Activated T-cell treated with anti-CD3 and anti-CD28 coated beads, Interleukin-2, amount 50 U/mL, for 4 hours (primary cell): ENCODE measurements around the gene STON1. TPM values are rescaled to one million over a fixed set of nuclear protein-coding genes. Genes with fewer than 3 reads are reported as not detected.
"Not testable (repeated sequence)": the region's sequence is repeated elsewhere in the genome, so short reads cannot be mapped to it uniquely, and the experiment has no call there.

ENCODE experiments used
- ATAC-seq, 2 donors: fragments of 200-7000 bp; cut with Tn5 transposase; one replicate each; pipeline ENCODE4 v1.10.0; 2021
- DNase-seq: peaks from one replicate; pipeline ENCODE4 v3.0.0-alpha.2; 2020
- H3K27me3 Mint-ChIP-seq: one replicate; pipeline ENCODE4 v1.8.0; 2021; ENCODE audit warnings: low read depth, mixed read lengths
- H3K36me3 Mint-ChIP-seq: one replicate; pipeline ENCODE4 v1.8.0; 2022; ENCODE audit warnings: mixed read lengths; ENCODE audit not compliant: insufficient read depth
- H3K4me1 Mint-ChIP-seq: one replicate; pipeline ENCODE4 v1.8.0; 2021; ENCODE audit warnings: low read depth, mixed read lengths
- H3K4me3 Mint-ChIP-seq: one replicate; pipeline ENCODE4 v1.8.0; 2021; ENCODE audit warnings: mild to moderate bottlenecking, moderate library complexity, mixed read lengths
- H3K9me3 Mint-ChIP-seq: one replicate; pipeline ENCODE4 v1.8.0; 2021; ENCODE audit warnings: mixed read lengths
- total RNA-seq, 3 donors: library from RNA; stranded (reverse); gene quantifications; one replicate each; pipeline ENCODE4 v1.2.1, GENCODE V29; 2021

STON1 gene
- total RNA-seq, 3 donors from 2014 or later, result 0.46 to 0.76 (median 0.53) TPM

- Mint-ChIP-seq H3K4me1 (no peaks in the 10 kb centered on the region), H3K27me3 (no peaks in the 10 kb centered on the region), H3K9me3 (no peaks in the 10 kb centered on the region), H3K4me3 (no peak overlapping the region), H3K36me3 (no peaks in the 10 kb centered on the region)
- DNase-seq (no peak), ATAC-seq (no peak)
Measured at GRCh38 chr2:48541666-48542389, 11.9 kb downstream of the STON1 start.

DNA sequence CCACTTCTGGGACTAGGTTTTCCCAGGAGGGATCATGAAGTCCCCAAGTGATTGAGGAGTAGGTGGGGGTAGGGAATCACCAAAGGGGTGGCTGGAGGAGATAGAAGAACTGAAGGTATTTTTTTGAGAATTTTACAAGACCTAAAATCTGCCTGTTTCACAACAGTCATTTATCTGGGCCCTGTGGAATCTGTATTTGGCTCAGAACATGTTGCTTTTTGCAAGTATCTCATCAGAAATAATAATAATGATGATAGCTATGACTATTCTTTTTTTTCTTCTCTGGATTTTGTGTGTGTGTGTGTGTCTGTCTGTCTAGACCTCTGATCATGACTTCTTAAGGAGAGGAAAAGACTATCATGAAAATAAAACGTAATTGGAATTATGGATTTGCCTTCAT lies 13.9 kb downstream of the STON1 start:
- no peak for DNase-seq
- H3K36me3 Mint-ChIP-seq, result no peaks in the 10 kb centered on the region

DNA sequence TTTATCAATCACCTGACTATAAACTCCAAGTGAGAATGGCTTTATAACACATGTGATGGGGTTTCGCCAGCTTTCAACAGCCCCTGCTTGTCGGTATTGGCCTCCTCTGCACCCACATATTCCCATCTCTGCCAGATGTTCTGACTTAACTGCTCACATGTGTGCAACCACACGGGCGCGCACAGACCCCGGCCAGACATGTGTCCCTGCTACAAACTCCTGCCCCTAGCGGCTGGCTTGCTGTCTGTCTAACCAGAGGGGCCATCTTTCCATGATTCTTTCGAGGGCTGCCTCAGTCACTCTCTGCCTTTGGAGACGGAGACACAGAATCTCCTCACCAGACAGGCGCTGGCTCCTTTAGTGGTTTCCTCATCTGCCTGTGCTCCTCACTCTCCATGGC lies 15.3 kb downstream of the STON1 start:
- Mint-ChIP-seq H3K36me3 (no peaks in the 10 kb centered on the region), H3K4me3 (no peak overlapping the region), H3K9me3 (no peaks in the 10 kb centered on the region), H3K4me1 (no peaks in the 10 kb centered on the region), H3K27me3 (no peaks in the 10 kb centered on the region)
- DNase-seq, result no peak
- ATAC-seq, result no peak

More for the DNA sequence above, 13.9 kb downstream of the STON1 start:
- Mint-ChIP-seq H3K27me3 (no peaks in the 10 kb centered on the region), H3K9me3 (no peaks in the 10 kb centered on the region), H3K4me1 (no peaks in the 10 kb centered on the region), H3K4me3 (no peak overlapping the region)
- ATAC-seq, result no peak

- H3K4me3 Mint-ChIP-seq, result no peak overlapping the region
- ATAC-seq, result no peak
- DNase-seq, result no peak
- no peaks in the 10 kb centered on the region for H3K4me1 Mint-ChIP-seq
- no peaks in the 10 kb centered on the region for H3K27me3 Mint-ChIP-seq
- H3K9me3 Mint-ChIP-seq, result no peaks in the 10 kb centered on the region
- no peaks in the 10 kb centered on the region for H3K36me3 Mint-ChIP-seq
Measured at GRCh38 chr2:48548840-48549239, 18.9 kb downstream of the STON1 start.

DNA sequence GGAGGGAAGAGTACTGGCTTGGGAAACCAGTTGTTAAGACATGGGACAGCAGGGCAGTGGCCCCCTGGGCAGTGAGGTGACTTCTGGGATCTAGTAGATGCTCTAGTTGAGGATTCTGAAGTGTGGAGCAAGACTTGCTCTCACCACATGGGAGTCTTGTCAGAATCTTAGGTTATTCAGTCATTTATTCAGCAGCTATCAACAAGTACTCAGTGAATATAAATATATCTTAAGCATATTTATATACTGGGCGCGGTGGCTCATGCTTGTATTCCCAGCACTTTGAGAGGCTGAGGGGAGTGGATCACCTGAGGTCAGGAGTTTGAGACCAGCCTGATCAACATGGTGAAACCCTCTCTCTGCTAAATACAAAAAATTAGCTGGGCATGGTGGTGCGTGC lies 20.0 kb downstream of the STON1 start:
- Mint-ChIP-seq H3K27me3 (no peaks in the 10 kb centered on the region), H3K36me3 (no peaks in the 10 kb centered on the region), H3K9me3 (no peaks in the 10 kb centered on the region), H3K4me1 (no peaks in the 10 kb centered on the region), H3K4me3 (no peak overlapping the region)
- DNase-seq, result no peak
- ATAC-seq, result no peak

DNA sequence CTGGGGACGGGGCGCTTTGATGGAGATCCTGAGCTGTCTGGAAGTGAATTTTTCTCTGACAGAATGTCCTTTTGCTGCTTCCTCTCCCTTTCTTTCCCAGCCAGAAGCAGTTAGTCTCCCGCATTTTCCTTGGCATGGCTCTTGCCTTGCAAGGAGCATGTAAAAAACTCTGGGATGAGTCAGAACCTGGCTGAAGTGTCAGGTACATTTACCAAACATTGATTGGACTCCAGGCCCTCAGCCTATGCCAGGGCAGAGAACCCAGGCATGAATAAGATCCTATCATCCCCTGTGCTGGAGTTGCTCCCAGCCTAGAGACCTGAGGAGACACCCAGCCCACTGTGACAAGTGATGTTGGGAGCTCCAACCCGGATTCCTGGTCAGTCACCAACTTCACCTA lies 21.6 kb downstream of the STON1 start:
- H3K36me3 Mint-ChIP-seq, result no peaks in the 10 kb centered on the region
- H3K9me3 Mint-ChIP-seq, result no peaks in the 10 kb centered on the region
- DNase-seq (no peak), ATAC-seq (no peak)
- no peaks in the 10 kb centered on the region for H3K27me3 Mint-ChIP-seq
- no peaks in the 10 kb centered on the region for H3K4me1 Mint-ChIP-seq
- no peak overlapping the region for H3K4me3 Mint-ChIP-seq

DNA sequence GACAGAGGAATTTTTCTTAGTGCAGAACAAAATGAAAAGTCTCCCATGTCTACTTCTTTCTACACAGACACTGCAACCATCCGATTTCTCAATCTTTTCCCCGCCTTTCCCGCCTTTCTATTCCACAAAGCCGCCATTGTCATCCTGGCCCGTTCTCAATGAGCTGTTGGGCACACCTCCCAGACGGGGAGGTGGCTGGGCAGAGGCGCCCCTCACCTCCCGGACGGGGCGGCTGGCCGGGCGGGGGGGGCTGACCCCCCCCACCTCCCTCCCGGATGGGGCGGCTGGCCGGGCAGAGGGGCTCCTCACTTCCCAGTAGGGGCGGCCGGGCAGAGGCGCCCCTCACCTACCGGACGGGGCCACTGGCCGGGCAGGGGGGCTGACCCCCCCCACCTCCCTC lies 25.1 kb downstream of the STON1 start:
- H3K4me1 Mint-ChIP-seq, H3K4me3 Mint-ChIP-seq, ATAC-seq, H3K9me3 Mint-ChIP-seq, DNase-seq, H3K36me3 Mint-ChIP-seq, H3K27me3 Mint-ChIP-seq: not testable (repeated sequence)

DNA sequence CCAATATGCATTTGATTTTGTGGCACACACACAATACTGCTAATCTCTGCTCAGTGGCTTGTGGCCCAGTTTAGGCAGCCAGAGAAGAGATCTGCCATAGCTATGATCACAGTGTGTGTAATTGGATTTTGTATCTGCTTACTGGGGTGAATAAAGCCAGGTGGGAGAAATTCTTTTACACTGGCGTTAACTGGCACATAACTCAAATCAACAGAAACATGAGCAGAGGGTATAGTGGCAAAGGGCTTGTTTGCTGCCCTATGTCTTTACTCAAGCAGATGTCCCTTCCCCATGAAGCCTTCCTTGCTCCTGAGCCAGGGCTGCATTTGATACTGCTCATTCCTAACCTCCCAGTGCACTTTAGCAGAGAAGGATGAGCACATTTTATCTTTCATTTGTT lies 28.5 kb downstream of the STON1 start:
- H3K9me3 Mint-ChIP-seq, result no peaks in the 10 kb centered on the region
- H3K36me3 Mint-ChIP-seq, result no peaks in the 10 kb centered on the region
- ATAC-seq, result no peak
- no peaks in the 10 kb centered on the region for H3K4me1 Mint-ChIP-seq
- no peaks in the 10 kb centered on the region for H3K27me3 Mint-ChIP-seq
- H3K4me3 Mint-ChIP-seq, result no peak overlapping the region
- DNase-seq, result no peak

DNA sequence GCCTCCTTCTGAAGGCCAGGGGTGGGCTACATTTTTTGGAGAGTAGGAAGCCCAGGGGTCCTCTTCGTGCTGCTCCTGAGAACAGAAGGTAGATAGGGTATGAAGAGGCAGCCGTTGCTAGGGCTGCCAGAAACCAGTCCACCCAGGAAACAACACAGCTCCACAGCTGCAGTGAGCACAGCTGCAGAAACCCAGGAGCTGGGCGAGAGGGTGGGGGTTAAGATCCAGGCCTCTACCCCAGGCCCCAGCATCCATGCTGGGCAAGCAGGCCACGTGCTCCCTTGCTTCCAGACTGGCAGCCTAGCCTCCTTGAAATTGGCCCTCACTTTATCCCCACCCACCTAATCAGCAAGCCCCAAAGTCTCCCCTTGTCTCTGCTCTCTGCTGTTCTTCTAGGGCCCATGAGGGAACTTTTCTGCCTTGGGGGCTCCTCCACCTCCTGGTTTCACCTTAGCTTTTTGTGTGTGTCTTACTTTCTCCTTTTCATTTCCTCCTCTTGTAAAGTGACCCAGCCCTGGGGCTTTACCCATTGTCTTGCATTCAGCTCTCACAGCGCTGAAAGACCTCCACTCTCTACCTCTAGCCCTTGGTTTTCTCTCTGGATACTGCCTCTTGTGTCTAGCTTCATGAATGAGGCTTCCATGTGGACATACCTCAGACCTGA lies 30.7 kb downstream of the STON1 start:
- ATAC-seq (no peak), DNase-seq (no peak)
- no peaks in the 10 kb centered on the region for H3K36me3 Mint-ChIP-seq
- no peaks in the 10 kb centered on the region for H3K4me1 Mint-ChIP-seq
- no peaks in the 10 kb centered on the region for H3K9me3 Mint-ChIP-seq
- no peaks in the 10 kb centered on the region for H3K27me3 Mint-ChIP-seq
- H3K4me3 Mint-ChIP-seq, result no peak overlapping the region

DNA sequence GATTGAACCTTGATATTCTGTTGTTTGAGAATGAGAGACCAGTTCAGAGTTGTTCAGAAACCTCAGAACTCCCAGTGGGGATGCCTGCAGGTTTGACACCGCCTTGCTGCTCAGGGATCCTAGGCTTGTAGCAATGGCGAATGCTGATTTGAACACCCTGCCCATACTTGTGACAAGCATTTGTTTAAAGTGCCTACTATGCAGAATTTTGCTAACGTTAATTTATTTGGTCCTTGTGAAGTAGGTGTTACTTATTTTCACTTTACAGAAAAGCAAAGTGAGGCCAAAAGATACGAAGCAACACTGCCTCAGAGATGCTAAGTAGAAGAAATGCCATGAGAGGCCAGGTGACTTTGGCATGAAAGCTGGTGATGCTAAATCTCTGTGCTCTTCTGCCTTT lies 32.3 kb downstream of the STON1 start:
- Mint-ChIP-seq H3K9me3 (no peaks in the 10 kb centered on the region), H3K27me3 (no peaks in the 10 kb centered on the region), H3K4me3 (no peak overlapping the region), H3K36me3 (no peaks in the 10 kb centered on the region), H3K4me1 (no peaks in the 10 kb centered on the region)
- ATAC-seq (no peak), DNase-seq (no peak)

GRCh38 chr2:48566592-48567310 lies 36.8 kb downstream of the STON1 start:
- DNase-seq, result no peak
- no peaks in the 10 kb centered on the region for H3K4me1 Mint-ChIP-seq
- H3K27me3 Mint-ChIP-seq, result peaks cover 2% of the 10 kb centered on the region
- ATAC-seq, result no peak
- no peaks in the 10 kb centered on the region for H3K9me3 Mint-ChIP-seq
- H3K36me3 Mint-ChIP-seq, result no peaks in the 10 kb centered on the region
- H3K4me3 Mint-ChIP-seq, result no peak overlapping the region

- ATAC-seq, result no peak
- Mint-ChIP-seq H3K4me3 (no peak overlapping the region), H3K36me3 (no peaks in the 10 kb centered on the region), H3K4me1 (no peaks in the 10 kb centered on the region), H3K9me3 (no peaks in the 10 kb centered on the region), H3K27me3 (peaks cover 2% of the 10 kb centered on the region)
- no peak for DNase-seq
Measured at GRCh38 chr2:48567671-48568070, 37.7 kb downstream of the STON1 start.

DNA sequence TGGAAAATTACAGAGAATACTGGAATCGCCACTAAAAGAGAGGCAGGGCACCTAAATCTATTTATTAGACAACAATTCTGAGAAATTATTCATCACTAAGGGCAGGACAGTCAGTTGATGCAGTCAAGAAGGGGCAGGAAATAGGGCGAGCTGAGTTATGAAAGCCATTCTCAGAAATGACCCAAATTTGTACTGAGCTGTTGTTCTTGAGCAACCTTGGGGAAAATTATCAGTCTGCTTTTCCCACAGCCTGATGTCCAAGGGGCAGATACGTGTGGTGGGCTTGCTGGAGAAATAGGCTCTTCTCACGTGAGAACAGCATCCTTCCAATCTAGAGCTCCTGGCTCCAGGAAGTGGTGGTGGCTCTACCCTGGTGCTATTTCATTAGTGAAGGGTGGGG lies 38.6 kb downstream of the STON1 start:
- no peaks in the 10 kb centered on the region for H3K9me3 Mint-ChIP-seq
- H3K4me1 Mint-ChIP-seq, result no peaks in the 10 kb centered on the region
- peaks cover 2% of the 10 kb centered on the region for H3K27me3 Mint-ChIP-seq
- DNase-seq (no peak), ATAC-seq (no peak)
- H3K4me3 Mint-ChIP-seq, result no peak overlapping the region
- no peaks in the 10 kb centered on the region for H3K36me3 Mint-ChIP-seq

DNA sequence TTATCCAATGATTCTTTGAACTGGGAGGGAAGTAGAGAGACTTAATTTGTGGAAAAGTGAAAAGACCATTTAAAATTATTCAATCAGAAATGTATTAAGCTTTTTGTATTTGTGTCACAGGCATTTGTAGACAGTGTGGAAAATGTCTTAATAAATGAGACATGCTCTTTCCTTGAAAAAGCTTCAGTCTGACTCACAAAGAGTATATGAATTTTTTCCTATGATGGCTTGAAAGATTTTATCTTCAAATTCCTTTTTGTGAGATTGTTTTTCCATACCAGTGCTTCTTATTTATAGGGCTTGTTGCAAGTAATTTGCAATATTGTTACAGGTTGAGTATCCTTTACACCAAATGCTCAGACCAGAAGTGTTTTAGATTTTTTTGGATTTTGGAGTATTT lies 39.5 kb downstream of the STON1 start:
- H3K4me3 Mint-ChIP-seq, result no peak overlapping the region
- peaks cover under 1% of the 10 kb centered on the region for H3K4me1 Mint-ChIP-seq
- DNase-seq (no peak), ATAC-seq (no peak)
- no peaks in the 10 kb centered on the region for H3K36me3 Mint-ChIP-seq
- no peaks in the 10 kb centered on the region for H3K9me3 Mint-ChIP-seq
- H3K27me3 Mint-ChIP-seq, result peaks cover 2% of the 10 kb centered on the region

- ATAC-seq, result no peak
- Mint-ChIP-seq H3K9me3 (no peaks in the 10 kb centered on the region), H3K27me3 (peaks cover 2% of the 10 kb centered on the region), H3K4me1 (peaks cover 8% of the 10 kb centered on the region), H3K4me3 (no peak overlapping the region), H3K36me3 (no peaks in the 10 kb centered on the region)
- DNase-seq, result no peak
Measured at GRCh38 chr2:48572816-48573215, 42.9 kb downstream of the STON1 start.
